Stimulated activated CD8-positive, alpha-beta memory T cell treated with anti-CD3 and anti-CD28 coated beads, Interleukin-7, amount 100 ng/mL, for 4 hours (primary cell): Measurements from ENCODE around the gene CD37.
"Not testable (repeated sequence)": the region's sequence is repeated elsewhere in the genome, so short reads cannot be mapped to it uniquely, and the experiment has no call there.

ENCODE experiments used
- DNase-seq, 2 donors: peaks; one replicate each; pipeline ENCODE4 v3.0.0-alpha.2; 2020; ENCODE audit warnings: low read depth in 2 of 2

Gene CD37

DNA sequence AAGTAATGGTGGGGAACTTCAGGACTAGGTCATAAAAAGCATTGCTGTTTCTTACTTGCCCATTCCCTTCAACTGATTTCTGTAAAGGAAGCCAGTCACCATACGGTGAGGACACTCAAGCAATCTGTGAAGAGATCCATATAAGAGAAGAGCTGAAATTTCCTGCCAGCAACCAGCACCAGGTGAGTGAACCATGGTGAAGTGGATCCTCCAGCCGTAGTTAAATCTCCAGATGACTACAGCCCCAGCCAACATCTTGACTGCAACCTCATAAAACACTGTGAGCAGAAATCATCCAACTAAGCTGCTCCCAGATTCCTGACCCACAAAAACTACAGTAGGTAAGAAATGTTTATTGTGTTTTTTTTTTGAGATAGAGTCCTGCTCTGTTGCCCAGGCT lies 6.5 kb upstream of the CD37 start:
- no peak for DNase-seq

DNA sequence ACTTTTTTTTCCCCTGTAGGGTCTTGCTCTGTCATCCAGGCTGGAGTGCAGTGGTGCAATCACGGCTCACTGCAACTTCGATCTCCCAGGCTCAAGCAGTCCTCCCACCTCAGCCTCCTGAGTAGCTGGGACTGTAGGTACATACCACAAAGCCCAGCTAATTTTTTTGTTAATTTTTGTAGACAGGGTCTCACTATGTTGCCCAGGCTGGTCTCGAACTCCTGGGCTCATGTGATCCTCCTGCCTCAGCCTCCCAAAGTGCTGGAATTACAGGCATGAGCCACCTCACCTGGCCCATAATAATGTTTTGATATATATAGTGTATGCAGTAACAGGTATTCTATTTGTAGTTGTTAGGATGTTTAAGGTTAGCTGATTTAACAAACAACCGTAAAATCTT lies 4.0 kb upstream of the CD37 start:
- not testable (repeated sequence) for DNase-seq

DNA sequence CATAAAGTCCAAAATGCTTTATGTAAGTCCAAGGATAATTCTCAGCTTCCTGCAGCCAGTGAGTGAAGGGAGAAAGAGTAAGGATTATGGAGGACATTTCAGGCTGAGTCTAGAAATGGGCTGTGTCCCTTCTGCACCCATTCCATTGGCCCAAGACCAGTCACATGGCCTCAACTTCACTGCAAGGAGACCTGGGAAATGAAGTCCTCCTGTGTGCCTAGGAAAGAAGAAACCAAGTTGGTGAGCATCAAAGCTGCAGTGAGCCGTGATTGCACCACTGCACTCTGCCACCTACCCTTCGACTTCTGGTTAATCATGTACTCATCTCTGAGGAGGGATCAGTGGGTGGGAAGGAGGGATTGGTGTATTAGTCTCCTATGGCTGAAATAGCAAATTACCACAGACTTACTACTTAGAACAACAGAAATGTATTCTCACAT lies 3.6 kb upstream of the CD37 start:
- DNase-seq, result peak; percentile 33 to 43

DNA sequence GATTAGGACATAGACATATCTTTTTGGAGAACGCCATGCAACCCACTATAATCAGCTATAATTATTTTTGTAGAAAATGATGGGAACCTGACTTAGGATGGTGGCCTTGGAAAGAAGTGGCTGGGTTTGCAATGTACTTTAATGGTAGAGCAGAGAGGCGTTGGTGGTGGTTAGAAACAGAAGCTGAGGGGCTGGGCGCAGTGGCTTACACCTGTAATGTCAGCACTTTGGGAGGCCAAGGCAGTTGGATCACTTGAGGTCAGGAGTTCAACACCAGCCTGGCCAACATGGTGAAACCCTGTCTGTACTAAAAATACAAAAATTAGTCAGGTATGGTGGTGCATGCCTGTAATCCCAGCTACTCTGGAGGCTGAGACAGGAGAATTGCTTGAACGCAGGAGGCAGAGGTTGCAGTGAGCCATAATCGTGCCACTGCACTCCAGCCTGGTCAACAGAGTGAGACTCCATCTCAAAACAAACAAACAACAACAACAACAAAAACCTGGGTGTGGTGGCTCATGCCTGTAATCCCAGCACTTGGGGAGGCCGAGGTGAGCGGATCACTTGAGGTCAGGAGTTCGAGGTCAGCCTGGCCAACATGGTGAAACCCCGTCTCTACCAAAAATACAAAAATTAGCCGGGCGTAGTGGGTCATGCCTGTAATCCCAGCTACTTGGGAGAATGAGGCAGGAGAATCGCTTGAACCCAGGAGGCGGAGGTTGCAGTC lies 2.4 kb upstream of the CD37 start:
- DNase-seq, result not testable (repeated sequence)

DNA sequence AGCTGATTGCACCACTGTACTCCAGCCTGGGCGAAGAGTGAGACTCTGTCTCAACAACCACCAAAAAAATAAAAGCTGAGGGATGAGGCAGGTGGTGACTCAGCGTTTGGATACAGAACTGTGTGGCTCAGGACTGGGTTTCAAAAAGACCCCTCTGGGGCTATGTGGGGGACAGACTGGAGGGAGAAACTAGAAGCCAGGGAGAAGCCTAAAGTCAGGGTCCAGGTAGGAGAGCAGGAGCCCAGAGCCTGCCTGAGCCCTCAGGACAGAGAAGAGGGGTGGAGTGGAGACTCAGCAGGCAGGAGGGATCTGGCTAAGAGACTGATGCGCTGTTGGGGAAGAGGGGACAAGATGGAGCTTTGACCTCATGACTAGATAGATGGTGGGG lies 1.8 kb upstream of the CD37 start:
- DNase-seq, result no peak

DNA sequence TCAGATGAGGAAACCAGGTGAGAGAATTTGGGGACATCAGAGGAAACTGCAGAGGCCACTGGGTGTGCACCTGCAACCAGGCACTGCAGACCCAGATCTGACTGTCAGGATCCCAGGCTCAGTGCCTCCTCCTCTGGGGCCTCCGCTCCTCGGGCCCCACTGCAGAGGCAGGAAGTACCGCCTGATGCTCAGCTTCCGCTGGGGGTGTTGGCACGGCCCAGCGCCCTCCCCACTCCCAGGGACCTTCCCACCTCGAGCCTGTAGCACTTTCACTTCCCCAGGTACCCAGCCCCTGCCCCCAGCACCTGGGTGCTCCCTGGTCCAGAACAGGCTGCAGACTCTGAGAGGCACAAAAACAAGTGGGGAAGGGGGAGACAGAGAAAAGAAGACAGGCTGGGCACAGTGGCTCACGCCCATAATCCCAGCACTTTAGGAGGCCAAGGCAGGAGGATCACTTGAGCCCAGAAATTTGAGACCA lies 1.4 kb upstream of the CD37 start:
- peak; percentile 36 to 66 for DNase-seq

DNA sequence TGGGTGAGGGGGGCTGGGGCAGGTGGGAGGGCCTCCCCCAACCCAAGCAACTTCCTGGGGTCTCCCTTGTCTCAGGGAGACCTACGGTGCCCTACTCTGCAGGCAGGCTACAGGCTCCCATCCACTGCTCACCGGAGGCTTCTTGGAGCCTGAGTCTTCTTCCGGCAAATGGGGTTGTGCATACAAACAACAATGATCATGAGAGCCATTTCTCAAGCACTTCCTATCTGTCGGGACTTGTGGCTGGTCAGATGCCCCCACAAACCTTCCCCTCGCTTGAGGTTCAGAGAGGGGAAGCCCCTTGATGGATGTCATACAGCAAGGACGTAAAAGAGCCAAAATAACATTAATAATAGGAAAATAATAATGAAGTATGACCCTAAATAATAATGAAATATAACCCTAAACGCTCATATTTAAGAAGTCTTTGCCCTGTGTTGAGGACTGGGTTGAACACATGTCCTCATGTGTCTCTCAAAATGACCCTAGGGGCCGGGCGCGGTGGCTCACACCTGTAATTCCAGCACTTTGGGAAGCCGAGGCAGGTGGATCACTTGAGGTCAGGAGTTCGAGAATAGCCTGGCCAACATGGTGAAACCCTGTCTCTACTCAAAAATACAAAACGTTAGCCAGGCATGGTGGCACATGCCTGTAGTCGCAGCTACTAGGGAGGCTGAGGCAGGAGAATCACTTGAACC lies 727 bp downstream of the CD37 start:
- no peak for DNase-seq

DNA sequence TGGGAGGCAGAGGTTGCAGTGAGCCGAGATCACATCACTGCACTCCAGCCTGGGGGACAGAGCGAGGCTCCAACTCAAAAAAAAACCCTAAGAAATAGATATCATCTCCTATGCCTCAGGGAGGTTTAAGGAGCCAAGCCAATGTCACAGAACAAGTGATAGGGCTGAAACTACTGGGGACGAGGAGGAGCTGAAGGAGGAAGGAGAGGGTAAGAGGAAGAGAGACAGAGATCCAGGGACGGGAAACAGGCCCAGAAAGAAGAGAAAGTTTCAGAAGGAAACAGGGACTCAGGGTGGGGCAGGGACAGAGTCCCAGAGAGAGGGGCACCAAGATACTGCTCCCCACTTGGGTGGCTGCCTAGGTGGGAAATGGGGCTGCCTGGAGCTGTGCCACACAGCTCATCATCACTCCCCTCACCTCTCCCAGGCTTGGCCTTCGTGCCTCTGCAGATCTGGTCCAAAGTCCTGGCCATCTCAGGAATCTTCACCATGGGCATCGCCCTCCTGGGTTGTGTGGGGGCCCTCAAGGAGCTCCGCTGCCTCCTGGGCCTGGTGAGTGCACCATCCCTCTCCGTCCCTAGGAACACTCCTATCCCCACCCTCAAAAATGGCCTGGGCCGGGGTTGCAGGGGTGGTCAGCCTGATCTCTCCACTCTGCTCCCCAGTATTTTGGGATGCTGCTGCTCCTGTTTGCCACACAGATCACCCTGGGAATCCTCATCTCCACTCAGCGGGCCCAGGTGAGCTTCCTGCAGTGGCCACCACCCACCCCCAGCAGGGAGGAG lies 1.5 kb downstream of the CD37 start:
- no peak for DNase-seq

DNA sequence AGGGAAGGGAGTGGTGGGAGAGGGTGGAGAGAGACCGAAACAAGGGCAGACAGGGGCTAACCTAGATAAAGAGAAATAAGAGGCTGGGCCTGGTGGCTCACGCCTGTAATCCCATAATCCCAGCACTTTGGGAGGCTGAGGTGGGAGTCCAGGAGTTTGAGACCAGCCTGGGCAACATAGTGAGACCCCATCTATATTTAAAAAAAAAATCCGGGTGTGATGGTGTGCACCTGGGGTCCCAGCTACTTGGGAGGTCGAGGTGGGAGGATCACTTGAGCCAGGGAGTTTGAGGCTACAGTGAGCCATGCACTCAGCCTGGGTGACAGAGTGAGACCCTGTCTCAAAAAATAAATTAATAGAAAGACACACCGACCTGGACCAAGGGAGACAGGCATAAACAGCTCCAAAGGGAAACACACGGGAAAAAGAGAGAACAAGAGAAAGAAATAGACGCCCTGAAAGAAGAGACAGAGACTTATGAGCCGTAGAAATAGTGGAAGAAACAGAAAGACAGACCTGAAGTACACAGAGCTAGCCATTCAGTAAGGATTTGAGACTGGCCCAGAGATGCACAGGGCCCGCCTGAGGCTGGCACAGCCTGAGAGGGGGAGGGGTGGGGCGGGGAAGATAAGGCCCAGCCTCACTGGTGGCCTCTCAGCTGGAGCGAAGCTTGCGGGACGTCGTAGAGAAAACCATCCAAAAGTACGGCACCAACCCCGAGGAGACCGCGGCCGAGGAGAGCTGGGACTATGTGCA lies 2.2 kb downstream of the CD37 start:
- no peak for DNase-seq

DNA sequence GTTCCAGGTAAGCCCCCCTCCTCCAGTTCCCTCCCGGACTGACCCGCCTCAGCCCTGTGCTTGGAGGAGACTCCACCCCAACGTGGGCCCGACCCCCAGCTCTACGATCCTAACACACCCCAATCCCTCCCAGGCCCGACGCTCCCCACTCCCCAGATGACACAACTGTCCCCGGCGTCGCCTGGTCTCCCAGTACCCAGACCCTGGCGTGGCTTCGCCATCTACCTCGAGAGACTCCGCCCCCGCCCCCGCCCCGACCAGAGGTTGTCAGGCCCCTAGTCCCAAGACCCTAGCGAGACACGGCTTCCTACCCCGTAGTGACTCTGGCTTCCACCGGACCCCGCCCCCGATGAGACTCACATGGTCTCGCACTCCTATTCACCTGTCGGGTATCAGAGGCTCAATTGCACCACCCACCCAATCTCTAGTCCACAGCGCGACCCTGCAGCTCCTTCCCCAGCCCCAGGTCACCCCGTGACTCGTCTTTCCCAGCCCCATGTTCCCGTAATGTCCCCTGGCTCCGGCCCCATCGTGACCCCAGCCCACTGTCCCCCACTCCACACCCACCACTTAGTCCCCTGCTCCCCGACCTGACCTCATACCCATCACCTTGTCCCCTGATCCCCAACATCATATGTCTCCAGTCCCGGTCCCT lies 2.9 kb downstream of the CD37 start:
- DNase-seq, result no peak

DNA sequence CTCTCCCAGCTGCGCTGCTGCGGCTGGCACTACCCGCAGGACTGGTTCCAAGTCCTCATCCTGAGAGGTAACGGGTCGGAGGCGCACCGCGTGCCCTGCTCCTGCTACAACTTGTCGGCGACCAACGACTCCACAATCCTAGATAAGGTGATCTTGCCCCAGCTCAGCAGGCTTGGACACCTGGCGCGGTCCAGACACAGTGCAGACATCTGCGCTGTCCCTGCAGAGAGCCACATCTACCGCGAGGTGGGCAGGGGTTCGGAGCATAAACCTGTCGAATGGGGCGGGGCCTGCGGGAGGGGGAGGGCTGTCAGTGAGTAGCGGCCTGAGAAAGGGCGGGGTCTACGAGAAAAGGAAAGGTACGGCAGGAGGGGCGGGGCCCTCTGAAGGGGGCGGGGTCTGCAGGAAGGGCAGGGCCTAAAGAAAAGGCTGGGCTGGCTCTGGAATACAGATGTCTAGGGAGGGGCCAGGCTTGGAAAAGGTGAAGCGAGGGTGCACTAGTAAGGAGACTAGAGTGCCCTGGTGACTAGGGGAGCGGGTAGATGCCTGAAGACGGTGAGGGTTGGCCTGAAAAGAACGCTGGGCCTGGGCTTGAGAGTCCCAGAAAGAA lies 3.6 kb downstream of the CD37 start:
- DNase-seq, result no peak

DNA sequence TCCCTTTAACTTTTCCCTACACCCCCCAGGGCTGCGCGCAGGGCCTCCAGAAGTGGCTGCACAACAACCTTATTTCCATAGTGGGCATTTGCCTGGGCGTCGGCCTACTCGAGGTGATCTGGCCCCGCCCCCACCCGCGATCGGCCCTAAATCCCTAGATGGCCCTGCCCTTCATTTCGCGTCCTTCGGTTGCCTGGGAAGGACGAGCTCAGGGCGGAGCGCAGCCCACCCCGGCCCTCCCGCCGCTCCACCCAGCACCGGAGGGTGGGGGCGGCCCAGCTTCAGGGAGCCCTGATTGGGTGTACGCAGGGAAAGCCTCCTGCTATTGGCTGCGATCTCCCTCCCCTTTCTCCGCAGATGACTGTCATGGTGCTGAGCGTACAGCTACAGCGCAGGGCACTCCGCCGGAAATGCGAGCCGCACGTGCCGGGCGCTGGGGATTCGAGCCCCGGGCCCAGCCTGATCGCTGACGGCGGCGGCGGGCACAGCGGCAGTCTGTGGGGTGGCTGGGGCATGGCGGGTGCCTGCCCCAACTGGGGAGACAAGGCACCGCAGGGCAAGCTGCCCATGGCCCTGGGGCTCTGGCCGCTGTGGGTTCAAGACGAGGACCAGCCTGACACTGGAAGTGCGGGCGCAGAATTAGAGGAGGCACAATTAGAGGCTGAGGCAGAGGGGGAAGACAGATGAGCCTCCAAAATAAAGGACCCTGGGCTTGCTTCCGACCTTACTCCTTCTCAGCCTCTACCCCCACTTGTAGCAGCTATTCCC lies 4.3 kb downstream of the CD37 start:
- DNase-seq, result no peak

DNA sequence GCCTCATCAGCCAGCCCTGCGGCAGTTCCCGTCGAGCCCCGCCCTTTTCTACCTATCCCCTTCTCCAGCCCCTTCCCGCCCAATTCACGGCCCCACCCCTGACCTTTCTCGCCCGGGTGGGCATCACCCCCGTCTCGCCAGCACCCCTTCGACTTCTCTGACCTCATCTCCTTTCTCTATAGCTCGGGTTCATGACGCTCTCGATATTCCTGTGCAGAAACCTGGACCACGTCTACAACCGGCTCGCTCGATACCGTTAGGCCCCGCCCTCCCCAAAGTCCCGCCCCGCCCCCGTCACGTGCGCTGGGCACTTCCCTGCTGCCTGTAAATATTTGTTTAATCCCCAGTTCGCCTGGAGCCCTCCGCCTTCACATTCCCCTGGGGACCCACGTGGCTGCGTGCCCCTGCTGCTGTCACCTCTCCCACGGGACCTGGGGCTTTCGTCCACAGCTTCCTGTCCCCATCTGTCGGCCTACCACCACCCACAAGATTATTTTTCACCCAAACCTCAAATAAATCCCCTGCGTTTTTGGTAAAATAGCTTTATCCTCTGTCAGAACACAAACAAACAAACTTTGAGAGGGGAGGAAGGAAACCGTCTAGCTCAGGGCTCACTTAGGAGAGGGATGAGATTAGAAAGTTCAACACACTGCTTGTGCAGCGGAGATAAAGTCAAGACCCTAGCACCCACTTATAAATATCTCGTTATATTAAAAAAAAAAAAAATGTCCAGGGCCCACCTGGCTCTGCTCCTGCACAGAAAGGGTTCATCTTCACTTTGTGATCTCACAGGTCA lies 5.1 kb downstream of the CD37 start:
- peak in 1 of 2 donors; percentile 36 for DNase-seq

DNA sequence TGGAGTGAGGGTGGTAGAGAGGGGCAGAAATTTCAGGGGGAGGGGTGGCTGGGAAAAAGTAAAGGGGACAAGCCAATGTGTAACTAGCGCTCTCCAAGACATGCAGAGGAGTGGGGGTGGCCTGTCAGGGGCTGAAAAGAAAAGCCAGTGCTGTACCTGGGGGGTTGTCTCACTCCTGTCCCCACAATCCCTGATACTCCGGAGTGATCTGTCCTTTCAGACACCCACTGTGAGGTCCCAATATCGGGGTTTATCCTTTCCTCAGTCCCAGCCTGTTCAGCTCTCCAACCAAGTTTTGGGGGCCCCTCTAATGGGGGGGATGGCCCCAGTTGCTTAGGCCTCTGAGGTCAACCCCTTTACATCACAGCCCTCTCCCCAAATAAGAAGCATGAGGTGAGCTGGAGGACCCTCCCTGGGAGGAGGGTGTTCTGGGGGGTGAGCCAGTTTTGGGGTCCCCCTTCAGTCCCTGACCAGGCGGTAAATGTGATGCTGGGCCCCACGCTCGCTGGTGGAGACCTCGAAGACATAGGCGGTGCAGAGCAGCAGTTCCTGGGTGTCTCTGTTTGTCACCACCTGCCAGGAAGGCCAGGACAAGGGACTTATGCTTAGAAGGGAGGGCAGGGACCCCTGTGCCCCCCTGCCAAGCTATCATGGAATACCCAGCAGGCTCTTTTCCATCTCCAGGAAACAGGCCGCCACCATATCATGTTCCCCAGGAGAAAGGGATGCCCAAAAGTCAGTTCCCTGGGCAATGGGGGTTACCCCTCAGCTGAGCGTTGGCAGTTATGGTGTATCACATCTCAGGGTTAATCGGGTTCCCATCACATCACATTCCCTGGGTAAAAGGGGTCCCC lies 5.9 kb downstream of the CD37 start:
- DNase-seq, result no peak

DNA sequence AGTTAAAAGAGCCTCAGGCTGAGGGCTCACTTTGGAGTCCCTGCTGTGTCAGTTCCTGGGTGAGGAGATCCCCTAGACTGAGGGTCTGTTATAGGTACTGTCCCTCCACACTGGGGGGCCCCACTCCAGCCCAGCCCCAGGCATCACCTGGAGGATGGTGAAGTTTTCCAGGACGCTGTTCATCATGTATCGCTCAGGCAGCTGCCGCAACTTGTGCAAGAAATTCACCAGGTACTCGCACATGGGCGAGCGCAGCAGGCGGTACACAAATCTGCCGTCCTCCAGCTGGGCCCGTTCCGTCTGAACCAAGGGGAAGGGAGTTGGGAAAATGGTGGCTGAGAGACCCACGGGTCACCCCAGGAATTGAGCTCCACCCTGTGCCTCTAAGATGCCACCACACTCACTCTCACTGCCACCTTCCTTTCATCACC lies 7.1 kb downstream of the CD37 start:
- no peak for DNase-seq

DNA sequence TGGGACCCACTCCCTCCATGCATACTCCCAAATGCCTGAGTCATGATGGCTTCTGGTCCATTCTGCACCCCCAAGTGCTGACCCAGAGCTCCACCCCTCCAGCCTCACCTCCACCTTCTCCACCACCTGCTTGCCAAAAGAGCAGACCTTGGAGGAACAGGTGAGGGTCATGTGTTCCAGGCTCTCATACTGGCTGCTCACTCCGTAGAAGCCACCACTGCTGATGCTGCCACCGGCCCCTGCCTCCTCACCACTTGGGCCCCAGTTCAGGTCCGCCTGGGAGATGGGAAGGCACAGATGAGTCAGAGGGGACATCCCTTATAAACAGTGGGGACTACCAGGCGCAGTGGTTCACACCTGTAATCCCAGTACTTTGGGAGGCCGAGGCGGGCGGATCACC lies 7.9 kb downstream of the CD37 start:
- DNase-seq, result no peak

DNA sequence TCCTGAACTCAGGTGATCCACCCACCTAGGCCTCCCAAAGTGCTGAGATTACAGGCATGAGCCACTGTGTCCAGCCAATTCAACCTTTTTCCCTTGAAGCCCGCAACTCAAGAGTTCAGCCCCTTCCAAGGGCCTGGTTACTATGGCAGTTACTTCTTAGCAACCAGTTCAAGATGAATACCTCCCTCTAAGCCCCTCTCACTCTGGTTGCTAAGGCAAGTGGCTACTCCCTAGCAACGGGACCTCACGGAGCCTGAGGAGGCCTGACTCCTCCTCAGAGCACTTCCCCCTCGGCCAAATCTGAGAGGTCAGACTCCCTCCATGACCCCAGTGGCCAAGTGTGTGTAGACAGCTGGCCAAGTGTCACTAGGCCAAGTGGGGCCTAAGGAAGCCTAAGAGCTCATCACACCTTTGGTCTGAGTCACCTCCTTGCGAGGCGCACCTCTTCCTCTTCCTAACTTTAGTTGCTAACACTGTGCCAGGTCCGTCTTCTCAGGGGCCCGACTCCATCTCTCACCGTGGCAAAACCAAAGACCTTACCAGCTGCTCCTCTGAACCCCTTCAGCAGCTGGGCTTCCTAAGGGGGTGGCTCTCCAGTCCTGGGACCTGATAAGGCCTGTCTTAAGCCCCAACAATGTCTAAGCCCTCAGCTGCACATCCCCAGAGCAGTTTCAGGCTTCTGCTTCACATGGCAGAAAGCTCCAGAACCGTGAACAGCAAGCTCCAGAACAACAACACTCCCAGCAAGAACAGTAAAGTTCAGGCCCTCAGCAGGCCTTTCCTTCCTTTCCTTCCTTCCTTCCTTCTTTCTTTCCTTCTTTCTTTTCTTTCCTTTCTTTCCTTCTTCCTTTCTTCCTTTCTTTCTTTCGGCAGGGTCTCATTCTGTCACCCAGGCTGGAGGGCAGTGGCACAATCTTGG lies 9.6 kb downstream of the CD37 start:
- DNase-seq, result no peak
